KMS-11 (cell line): ENCODE results near the gene ACOT4.

Experiments used
- H2AFZ ChIP-seq: fragments of 200-600 bp; sonication (generic); 2 replicates; pipeline ENCODE4 v1.6.1; 2016; ENCODE audit warnings: antibody characterized with exemption, mixed run types, low read depth
- H3K27ac ChIP-seq: fragments of 200-600 bp; sonication (generic); 2 replicates; pipeline ENCODE4 v1.6.1; 2016; ENCODE audit warnings: mild to moderate bottlenecking, mixed run types
- H3K27me3 ChIP-seq: fragments of 200-600 bp; sonication (generic); 2 replicates; pipeline ENCODE4 v1.6.1; 2017; ENCODE audit warnings: mild to moderate bottlenecking, low read depth, mixed run types, moderate library complexity; ENCODE audit not compliant: insufficient read depth
- H3K36me3 ChIP-seq: fragments of 200-600 bp; sonication (generic); 2 replicates; pipeline ENCODE4 v1.6.1; 2017; ENCODE audit warnings: mild to moderate bottlenecking, mixed run types; ENCODE audit not compliant: insufficient read depth
- H3K4me1 ChIP-seq: fragments of 200-600 bp; sonication (generic); 2 replicates; pipeline ENCODE4 v1.6.1; 2016; ENCODE audit warnings: mild to moderate bottlenecking, low read depth, mixed run types; ENCODE audit not compliant: poor library complexity, severe bottlenecking
- H3K4me2 ChIP-seq: fragments of 200-600 bp; sonication (generic); 2 replicates; pipeline ENCODE4 v1.7.0; 2016; ENCODE audit warnings: mild to moderate bottlenecking, mixed run types
- H3K4me3 ChIP-seq: fragments of 200-600 bp; sonication (generic); IDR thresholded peaks from 2 replicates; pipeline ENCODE4 v1.6.1; 2017; ENCODE audit warnings: low read depth, low read length, mixed read lengths; ENCODE audit not compliant: insufficient read depth
- H3K79me2 ChIP-seq: fragments of 200-600 bp; sonication (generic); 2 replicates; pipeline ENCODE4 v1.6.1; 2016; ENCODE audit warnings: low read depth, mixed run types; ENCODE audit not compliant: insufficient read depth
- H3K9ac ChIP-seq: fragments of 200-600 bp; sonication (generic); 2 replicates; pipeline ENCODE4 v1.6.1; 2016; ENCODE audit warnings: mild to moderate bottlenecking, mixed run types
- H4K20me1 ChIP-seq: fragments of 200-600 bp; sonication (generic); 2 replicates; pipeline ENCODE4 v1.6.1; 2016; ENCODE audit warnings: mild to moderate bottlenecking, mixed run types; ENCODE audit not compliant: insufficient read depth
- TF ChIP-seq, protein P1 (sequence below): fragments of 200-600 bp; sonication (generic); conservative IDR thresholded peaks from 2 replicates; pipeline ENCODE4 v1.6.1; 2017; ENCODE audit warnings: low read depth, mild to moderate bottlenecking, antibody characterized with exemption, low read length, moderate library complexity, mixed read lengths

Gene ACOT4

DNA sequence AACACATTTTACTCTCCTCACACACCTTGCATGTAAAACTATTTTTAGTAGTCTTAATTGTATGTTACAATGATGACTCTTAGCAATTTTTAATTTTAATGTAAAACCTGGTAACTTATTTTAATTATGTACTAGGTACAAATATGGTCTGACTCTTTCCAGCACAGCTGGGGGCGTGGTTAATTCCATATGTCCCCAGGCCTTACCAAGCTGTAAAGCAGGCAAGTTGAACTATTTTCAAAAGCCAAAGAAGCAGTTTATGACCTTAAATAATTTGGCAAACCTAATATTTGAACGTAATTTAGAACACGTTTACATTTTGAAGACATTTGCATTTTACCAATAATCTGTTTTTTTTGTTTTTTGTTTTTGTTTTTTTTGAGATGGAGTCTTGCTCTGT is 11.3 kb downstream of the ACOT4 start:
- H4K20me1 ChIP-seq: no peaks in the 10 kb centered on the region
- H3K4me3 ChIP-seq: no peak overlapping the region
- H3K27ac ChIP-seq: no peak overlapping the region
- H3K79me2 ChIP-seq: no peaks in the 10 kb centered on the region
- no peaks in the 10 kb centered on the region for H3K4me1 ChIP-seq
- H2AFZ ChIP-seq: no peak overlapping the region
- no peak overlapping the region for H3K9ac ChIP-seq
- H3K27me3 ChIP-seq: no peaks in the 10 kb centered on the region
- H3K36me3 ChIP-seq: no peaks in the 10 kb centered on the region
- TF ChIP-seq, protein P1, sequence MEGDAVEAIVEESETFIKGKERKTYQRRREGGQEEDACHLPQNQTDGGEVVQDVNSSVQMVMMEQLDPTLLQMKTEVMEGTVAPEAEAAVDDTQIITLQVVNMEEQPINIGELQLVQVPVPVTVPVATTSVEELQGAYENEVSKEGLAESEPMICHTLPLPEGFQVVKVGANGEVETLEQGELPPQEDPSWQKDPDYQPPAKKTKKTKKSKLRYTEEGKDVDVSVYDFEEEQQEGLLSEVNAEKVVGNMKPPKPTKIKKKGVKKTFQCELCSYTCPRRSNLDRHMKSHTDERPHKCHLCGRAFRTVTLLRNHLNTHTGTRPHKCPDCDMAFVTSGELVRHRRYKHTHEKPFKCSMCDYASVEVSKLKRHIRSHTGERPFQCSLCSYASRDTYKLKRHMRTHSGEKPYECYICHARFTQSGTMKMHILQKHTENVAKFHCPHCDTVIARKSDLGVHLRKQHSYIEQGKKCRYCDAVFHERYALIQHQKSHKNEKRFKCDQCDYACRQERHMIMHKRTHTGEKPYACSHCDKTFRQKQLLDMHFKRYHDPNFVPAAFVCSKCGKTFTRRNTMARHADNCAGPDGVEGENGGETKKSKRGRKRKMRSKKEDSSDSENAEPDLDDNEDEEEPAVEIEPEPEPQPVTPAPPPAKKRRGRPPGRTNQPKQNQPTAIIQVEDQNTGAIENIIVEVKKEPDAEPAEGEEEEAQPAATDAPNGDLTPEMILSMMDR: no peak
- H3K4me2 ChIP-seq: no peak overlapping the region

DNA sequence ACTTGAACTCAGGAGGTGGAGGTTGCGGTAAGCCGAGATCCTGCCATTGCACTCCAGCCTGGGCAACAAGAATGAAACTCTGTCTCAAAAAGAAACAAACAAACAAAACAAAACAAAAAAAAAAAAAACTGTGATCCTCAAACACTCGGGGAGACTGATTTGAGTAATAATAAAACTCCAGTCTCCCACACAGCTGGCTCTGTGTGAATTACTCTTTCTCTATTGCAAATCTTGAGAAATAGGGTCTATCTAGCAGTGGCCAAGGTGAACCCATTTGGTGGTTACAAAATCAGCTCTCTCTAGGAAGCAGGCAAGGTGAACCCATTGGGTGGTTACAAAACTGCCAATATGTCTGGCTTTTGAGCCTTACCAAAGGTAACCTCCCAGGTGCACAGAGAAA is 14.6 kb downstream of the ACOT4 start:
- H3K4me2 ChIP-seq: no peak overlapping the region
- no peaks in the 10 kb centered on the region for H3K27me3 ChIP-seq
- no peaks in the 10 kb centered on the region for H3K79me2 ChIP-seq
- TF ChIP-seq, protein P1: no peak
- no peak overlapping the region for H2AFZ ChIP-seq
- H4K20me1 ChIP-seq: no peaks in the 10 kb centered on the region
- H3K9ac ChIP-seq: no peak overlapping the region
- no peak overlapping the region for H3K4me3 ChIP-seq
- H3K4me1 ChIP-seq: no peaks in the 10 kb centered on the region
- no peak overlapping the region for H3K27ac ChIP-seq
- no peaks in the 10 kb centered on the region for H3K36me3 ChIP-seq

DNA sequence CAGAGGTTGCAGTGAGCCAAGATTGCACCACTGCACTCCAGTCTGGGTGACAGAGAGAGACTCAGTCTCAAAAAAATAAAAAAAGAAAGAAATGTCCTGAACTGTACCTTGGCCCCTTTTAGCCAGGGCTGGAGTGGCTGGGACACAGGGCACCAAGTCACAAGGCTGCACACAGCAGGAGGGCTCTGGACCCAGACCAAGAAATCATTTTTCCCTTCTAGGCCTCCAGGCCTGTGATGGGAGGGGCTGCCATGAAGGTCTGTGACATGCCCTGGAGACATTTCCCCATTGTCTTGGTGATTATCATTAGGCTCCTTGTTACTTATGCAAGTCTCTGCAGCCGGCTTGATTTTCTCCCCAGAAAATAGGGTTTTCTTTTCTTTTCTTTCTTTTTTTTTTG is 15.6 kb downstream of the ACOT4 start:
- Histone ChIP-seq H3K9ac (no peak overlapping the region), H3K4me1 (no peaks in the 10 kb centered on the region)

DNA sequence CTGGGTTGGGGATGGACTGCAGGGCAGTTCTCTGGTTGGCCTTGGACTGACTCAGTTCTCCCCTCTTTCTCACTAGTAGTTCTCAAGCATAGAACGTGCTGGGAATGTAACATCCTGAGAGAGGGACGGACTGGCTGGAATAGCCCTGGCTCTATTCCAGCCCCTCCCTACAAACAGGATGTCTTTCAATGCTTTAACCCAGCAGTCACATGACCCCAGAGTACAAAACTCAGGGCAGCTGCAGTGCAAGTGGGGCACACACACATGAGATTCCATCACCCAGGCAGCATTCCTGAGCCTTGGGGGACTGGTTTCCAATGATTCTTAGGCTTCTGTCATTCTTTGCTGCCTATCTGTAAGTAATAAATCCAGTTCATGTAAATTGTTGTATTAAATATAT is 19.0 kb downstream of the ACOT4 start:
- Histone ChIP-seq H2AFZ (no peak overlapping the region), H3K4me3 (no peak overlapping the region), H3K27ac (no peak overlapping the region), H3K4me2 (no peak overlapping the region), H3K36me3 (no peaks in the 10 kb centered on the region), H3K27me3 (no peaks in the 10 kb centered on the region), H3K79me2 (no peaks in the 10 kb centered on the region), H4K20me1 (no peaks in the 10 kb centered on the region), H3K9ac (no peak overlapping the region), H3K4me1 (no peaks in the 10 kb centered on the region)
- TF ChIP-seq, protein P1: no peak

More for the DNA sequence above, 15.6 kb downstream of the ACOT4 start:
- Histone ChIP-seq H3K79me2 (no peaks in the 10 kb centered on the region), H3K4me2 (no peak overlapping the region), H2AFZ (no peak overlapping the region), H3K36me3 (no peaks in the 10 kb centered on the region), H4K20me1 (no peaks in the 10 kb centered on the region), H3K27ac (no peak overlapping the region), H3K4me3 (no peak overlapping the region), H3K27me3 (no peaks in the 10 kb centered on the region)
- TF ChIP-seq, protein P1: no peak
